ENCODE data around the gene MRPS25.
"Not testable (repeated sequence)": the region's sequence is repeated elsewhere in the genome, so short reads cannot be mapped to it uniquely, and the experiment has no call there.

MRPS25 gene

GRCh38 chr3:15043408-15044171 lies 21.5 kb downstream of the MRPS25 start:
- no peak for DNase-seq (ENCODE audit: low spot score)

GRCh38 chr3:15042936-15043335 lies 22.2 kb downstream of the MRPS25 start:
- no peak for DNase-seq (ENCODE audit: low spot score)

DNA sequence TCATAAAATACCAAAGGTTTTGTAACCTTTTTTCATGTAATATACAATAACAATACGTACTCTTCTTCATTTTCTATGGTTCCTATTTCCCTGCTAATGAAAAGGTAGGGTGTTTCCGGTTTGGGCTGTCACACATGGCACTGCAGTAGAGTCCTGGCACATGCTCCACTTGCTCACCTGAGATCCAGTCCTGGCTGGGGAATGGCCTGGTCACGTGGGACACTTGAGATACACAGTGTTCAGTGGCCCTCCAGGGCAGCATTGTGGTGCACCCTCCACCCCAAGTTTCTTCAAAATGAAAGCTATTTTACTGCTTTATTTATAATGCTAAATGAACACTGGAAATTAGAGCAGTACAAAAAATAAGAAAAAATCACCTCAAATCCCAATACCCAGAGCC lies 23.2 kb downstream of the MRPS25 start:
- no peak for DNase-seq (ENCODE audit: low spot score)

GRCh38 chr3:15040844-15041243 lies 24.3 kb downstream of the MRPS25 start:
- DNase-seq (ENCODE audit: low spot score) = no peak

DNA sequence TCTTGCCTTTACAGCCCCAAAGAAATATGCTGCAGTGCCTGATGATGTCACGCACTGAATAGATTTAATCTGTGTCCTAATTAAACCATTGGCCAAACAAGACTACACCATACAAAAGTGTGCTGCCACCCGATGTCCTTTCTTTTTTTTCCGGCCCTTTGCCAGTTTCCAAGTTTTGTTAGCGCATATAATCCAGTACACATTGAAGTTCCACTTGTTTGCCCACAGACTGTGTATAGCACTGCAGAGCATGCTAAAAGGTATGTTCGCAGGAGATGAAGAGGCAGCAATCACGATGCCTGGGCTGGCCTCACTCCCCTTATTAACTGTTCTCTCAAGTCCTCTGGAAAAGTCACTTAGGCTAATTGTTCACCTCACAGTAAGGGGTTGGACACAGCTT lies 26.8 kb downstream of the MRPS25 start:
- DNase-seq (ENCODE audit: low spot score) = no peak

DNA sequence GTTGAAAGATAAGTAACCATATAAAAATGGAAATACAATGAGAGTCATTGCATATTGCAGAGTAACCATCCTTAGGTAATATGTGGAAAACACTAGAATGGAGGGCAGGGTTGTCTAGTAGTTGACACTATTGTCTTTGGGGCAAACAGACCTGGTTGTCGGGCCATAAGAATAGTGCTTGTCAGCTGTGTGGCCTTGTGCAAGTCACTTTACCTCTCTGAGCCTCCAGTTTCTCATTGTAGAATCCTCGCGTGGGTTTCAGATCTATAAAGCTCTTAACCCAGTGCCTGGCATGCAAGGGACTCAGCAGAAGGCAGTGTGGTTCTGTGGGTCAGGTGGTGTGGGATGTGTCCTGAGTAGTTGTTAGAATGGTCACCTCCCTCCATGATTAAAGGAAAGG lies 32.0 kb downstream of the MRPS25 start:
- DNase-seq (ENCODE audit: low spot score) = no peak

GRCh38 chr3:15032650-15033049 lies 32.5 kb downstream of the MRPS25 start:
- DNase-seq (ENCODE audit: low spot score) = no peak

DNA sequence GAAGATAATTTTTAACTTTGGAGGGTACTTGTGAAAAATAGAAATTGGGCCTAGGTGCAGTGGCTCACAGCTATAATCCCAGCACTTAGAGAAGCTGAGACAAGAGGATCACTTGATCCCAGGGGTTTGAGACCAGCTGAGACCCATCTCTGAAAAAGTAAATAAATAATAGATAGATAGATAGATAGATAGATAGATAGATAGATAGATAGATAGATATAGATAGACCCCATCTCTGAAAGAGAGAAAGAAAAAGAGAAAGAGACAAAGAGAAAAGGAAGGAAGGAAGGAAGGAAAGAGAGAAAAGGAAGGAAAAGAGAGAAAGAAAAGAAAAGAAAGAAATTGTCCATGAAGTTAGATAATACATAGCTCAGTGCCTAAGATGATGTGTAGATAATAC lies 35.5 kb downstream of the MRPS25 start:
- no peak for DNase-seq (ENCODE audit: low spot score)

DNA sequence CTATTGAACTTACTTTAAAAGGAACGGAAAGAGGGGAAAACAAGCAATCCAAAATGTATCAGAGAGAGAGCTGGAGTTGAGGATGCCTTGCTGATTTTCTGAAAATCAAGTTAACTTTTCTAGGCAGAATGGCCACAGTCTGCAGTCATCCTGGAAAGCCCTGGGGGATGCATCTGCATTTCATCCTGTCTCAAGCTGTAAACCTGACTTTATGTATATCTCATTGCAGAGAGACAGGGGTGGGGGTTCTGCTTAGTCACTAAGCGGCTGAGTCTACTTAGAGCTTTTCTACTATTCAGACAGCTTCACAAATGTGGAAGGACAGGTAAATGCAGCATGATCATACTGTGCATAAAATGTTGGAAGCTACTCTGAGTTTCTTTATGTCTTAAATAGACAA lies 41.4 kb downstream of the MRPS25 start:
- DNase-seq (ENCODE audit: low spot score) = no peak

DNA sequence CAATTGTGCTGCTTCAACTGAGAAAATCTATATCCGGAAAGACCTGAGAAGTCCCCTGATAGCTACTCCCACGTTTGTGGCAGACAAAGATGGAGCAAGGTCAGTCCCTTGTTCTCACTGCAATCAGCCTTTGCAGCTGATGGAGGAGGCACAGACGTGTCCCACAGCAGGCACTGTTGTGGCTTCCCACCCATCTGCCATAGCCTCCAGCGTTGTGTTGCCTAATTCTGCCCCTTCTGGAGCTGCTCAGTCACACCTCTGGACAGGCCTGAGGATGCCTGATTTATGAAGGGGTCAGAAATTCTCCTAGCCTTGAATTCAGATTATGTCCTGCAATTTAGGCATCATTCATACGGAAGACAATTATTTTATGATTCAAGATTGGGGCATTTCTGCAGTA lies 41.9 kb downstream of the MRPS25 start:
- no peak for DNase-seq (ENCODE audit: low spot score)

GRCh38 chr3:15017191-15017590 lies 47.9 kb downstream of the MRPS25 start:
- no peak for DNase-seq (ENCODE audit: low spot score)

- DNase-seq (ENCODE audit: low spot score) = peak; percentile 82
These were observed 49.7 kb downstream of the MRPS25 start for GRCh38 chr3:15015456-15015855.

DNA sequence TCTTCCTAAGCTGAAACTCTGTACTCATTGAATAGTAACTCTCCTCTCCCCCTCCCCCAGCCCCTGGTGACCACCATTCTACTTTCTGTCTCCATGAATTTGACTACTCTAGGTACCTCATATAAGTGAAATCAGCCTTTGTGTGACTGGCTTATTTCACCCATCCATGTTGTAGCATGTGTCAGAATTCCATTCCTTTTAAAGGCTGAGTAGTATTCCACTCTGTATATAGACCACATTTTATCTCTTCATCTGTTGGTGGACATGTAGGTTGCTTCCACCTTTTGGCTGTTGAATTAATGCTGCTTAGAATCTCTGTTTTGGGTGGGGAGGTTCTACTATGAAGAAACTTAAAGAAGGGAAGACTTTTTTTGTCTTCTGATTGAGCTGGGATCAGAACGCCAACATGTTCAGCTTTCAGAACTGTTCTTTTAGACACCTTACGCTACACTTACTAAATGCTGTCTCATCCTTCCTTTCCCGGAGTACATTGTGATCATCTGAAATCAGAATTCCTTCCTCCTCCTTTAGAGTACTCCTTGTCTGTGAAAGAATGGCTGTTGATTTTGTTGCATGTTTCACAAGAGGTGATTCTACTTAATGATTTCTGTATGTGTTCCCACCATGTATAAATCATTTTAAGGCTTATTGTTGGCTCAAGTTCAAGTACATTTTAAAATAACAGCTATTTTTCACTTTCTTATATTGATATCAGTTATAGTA lies 50.3 kb downstream of the MRPS25 start:
- no peak for DNase-seq (ENCODE audit: low spot score)

GRCh38 chr3:15011174-15011573 lies 53.9 kb downstream of the MRPS25 start:
- DNase-seq (ENCODE audit: low spot score) = peak; percentile 13

DNA sequence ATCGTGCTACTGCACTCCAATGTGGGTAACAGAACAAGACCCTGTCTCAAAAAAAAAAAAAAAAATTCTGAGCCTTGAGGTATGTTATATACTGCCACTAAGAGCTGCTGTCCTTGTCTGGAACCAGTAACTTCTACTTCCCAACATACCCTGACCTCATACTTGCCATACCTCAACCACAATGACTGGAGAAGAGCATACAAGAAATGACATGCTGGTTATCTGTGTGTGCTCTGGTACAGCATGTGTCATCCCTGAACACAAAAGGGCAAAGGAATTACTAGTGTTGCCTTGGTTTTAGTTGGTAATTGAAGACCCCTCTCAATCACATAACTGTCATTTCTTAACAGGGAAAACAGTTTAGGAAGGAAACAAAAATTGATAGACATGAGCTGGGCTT lies 54.5 kb downstream of the MRPS25 start:
- DNase-seq (ENCODE audit: low spot score) = no peak

DNA sequence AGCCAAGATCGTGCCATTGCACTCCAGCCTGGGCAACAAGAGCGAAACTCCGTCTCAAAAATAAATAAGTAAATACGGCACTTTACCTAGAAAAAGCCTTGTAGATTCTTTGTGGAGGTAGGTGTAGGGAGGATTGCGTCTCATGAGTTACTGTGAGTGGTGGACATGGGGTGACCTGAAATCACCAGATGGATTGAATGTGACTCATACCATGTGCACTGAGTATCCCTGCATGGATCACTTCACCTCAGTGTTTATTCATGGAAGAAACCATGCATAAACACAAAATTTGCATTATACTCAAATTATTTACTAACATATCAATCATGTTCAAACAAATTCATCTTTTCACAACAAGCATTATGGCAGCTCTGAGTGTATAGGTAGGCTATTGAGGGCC lies 55.9 kb downstream of the MRPS25 start:
- no peak for DNase-seq (ENCODE audit: low spot score)

DNA sequence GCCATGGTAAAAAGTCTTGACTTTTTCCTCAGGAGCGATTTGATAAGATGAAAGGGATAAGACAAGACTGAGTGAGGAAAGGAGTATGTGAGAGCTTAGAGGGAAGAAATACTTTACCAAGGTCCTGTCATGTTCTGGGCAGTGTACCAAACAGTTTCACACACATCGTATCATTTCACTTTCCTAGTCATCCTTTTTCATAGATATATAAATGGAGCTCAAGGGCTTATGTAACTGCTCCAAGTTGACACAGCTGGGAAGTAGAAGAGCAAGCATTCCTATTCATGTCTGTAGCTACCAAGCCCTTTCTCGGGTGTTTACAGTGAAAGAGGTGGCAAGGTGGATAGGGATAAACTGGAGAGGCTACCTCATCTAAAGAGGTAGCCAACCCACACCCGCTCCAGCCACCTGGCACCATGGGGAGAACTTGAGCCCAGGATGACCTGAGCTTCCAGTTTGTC lies 57.4 kb downstream of the MRPS25 start:
- DNase-seq (ENCODE audit: low spot score) = no peak

GRCh38 chr3:14999182-14999581 lies 65.9 kb downstream of the MRPS25 start:
- DNase-seq (ENCODE audit: low spot score) = not testable (repeated sequence)
